MCF 10A (cell line): ENCODE data around the gene TM9SF4. TPM values are rescaled to one million over a fixed set of nuclear protein-coding genes. Genes with fewer than 3 reads are reported as not detected.

Experiments used
- BruUV-seq: library from RNA; stranded (reverse); fragments of 400-500 nt; replicated peaks from 2 replicates; lab custom pipeline; 2021; lab: Mats Ljungman, UMichigan
- CTCF ChIA-PET: fragments of 300-600 bp; sonication (Branson Sonifier 250); formaldehyde crosslinking; extraction: SDS; loops from one replicate; lab custom pipeline; 2021; ENCODE audit warnings: antibody characterized with exemption, inconsistent platforms; lab: Yijun Ruan, JAX
- POLR2A ChIA-PET: fragments of 300-600, 350-650 bp; sonication (Branson Sonifier 250); formaldehyde crosslinking; extraction: SDS; loops from one replicate; lab custom pipeline; 2020; ENCODE audit warnings: antibody characterized with exemption, inconsistent platforms; lab: Yijun Ruan, JAX
- DNase-seq: peaks from one replicate; pipeline ENCODE4 v3.0.0-alpha.2; 2018; ENCODE audit not compliant: unreplicated experiment
- H3K27ac Mint-ChIP-seq: one replicate; pipeline ENCODE4 v1.8.0; 2022; ENCODE audit warnings: mild to moderate bottlenecking, low read depth, mixed read lengths; ENCODE audit not compliant: unreplicated experiment
- H3K27me3 Mint-ChIP-seq: one replicate; pipeline ENCODE4 v1.8.0; 2022; ENCODE audit warnings: mixed read lengths; ENCODE audit not compliant: insufficient read depth, unreplicated experiment
- H3K36me3 Mint-ChIP-seq: one replicate; pipeline ENCODE4 v1.8.0; 2022; ENCODE audit warnings: mild to moderate bottlenecking, moderate library complexity, mixed read lengths; ENCODE audit not compliant: insufficient read depth, unreplicated experiment
- H3K4me1 Mint-ChIP-seq: one replicate; pipeline ENCODE4 v1.8.0; 2022; ENCODE audit warnings: mixed read lengths; ENCODE audit not compliant: insufficient read depth, unreplicated experiment
- H3K4me3 Mint-ChIP-seq: one replicate; pipeline ENCODE4 v1.8.0; 2022; ENCODE audit warnings: mild to moderate bottlenecking, moderate library complexity, mixed read lengths; ENCODE audit not compliant: unreplicated experiment
- H3K9me3 Mint-ChIP-seq: one replicate; pipeline ENCODE4 v1.8.0; 2022; ENCODE audit warnings: mixed read lengths; ENCODE audit not compliant: unreplicated experiment
- CTCF ChIP-seq: fragments of 200-600 bp; IDR thresholded peaks from one replicate; pipeline ENCODE4 v1.8.0; 2022; ENCODE audit warnings: antibody characterized with exemption, mild to moderate bottlenecking; ENCODE audit not compliant: unreplicated experiment
- intact Hi-C: fragments of 100-400 bp; cut with micrococcal nuclease; formaldehyde crosslinking; loops from 2 replicates; pipeline ENCODE4 v1.14.1; 2022
- total RNA-seq: library from RNA; stranded (reverse); gene quantifications from 2 replicates; pipeline ENCODE4 v1.2.3, GENCODE V29; 2022

The TM9SF4 gene
- total RNA-seq, 1 experiment from 2014 or later: 52.3 TPM

GRCh38 chr20:32155017-32155981 lies 45.8 kb downstream of the TM9SF4 start:
- POLR2A ChIA-PET: interaction anchor here (0.6 to 1.3 kb wide), 5 partner anchors 10 to 1657 kb away, joined by 3 to 5 read pairs (median 4); no protein-coding TSS in a partner anchor
- CTCF ChIA-PET: interaction anchor here (0.6 kb wide), 1 partner anchor 43 kb away, joined by 3 read pairs; no protein-coding TSS in a partner anchor
- H3K4me1 Mint-ChIP-seq: peaks cover 17% of the 10 kb centered on the region
- BruUV-seq: no TSS peak
- H3K36me3 Mint-ChIP-seq: peaks cover 88% of the 10 kb centered on the region
- intact Hi-C loops: loop anchor here (2.0 kb wide), 1 partner anchor 52 kb away; the partner anchor contains the start of genes PLAGL2 and POFUT1
- H3K27ac Mint-ChIP-seq: peak overlapping the region; percentile 62
- no peaks in the 10 kb centered on the region for H3K27me3 Mint-ChIP-seq
- TF ChIP-seq CTCF: no peak
- H3K9me3 Mint-ChIP-seq: no peaks in the 10 kb centered on the region
- peak overlapping the region; percentile 21 for H3K4me3 Mint-ChIP-seq
- DNase-seq: peak; percentile 95

- Mint-ChIP-seq H3K36me3 (peaks cover 88% of the 10 kb centered on the region), H3K27ac (no peak overlapping the region), H3K9me3 (no peaks in the 10 kb centered on the region), H3K4me1 (peaks cover 17% of the 10 kb centered on the region), H3K4me3 (no peak overlapping the region), H3K27me3 (no peaks in the 10 kb centered on the region)
- DNase-seq: no peak
- ChIA-PET POLR2A (interaction anchor here (1.5 kb wide), 1 partner anchor 16 kb away, joined by 3 read pairs; no protein-coding TSS in a partner anchor), CTCF (interaction anchor here (0.6 kb wide), 1 partner anchor 199 kb away, joined by 3 read pairs; no protein-coding TSS in a partner anchor)
- BruUV-seq: no TSS peak
- TF ChIP-seq CTCF: no peak
- intact Hi-C loops: no loop called here
Observed at GRCh38 chr20:32157611-32158010, 48.1 kb downstream of the TM9SF4 start.

GRCh38 chr20:32158351-32158750 lies 48.8 kb downstream of the TM9SF4 start:
- Mint-ChIP-seq H3K9me3 (no peaks in the 10 kb centered on the region), H3K36me3 (peaks cover 88% of the 10 kb centered on the region), H3K27ac (no peak overlapping the region), H3K4me1 (peaks cover 17% of the 10 kb centered on the region), H3K4me3 (no peak overlapping the region), H3K27me3 (no peaks in the 10 kb centered on the region)
- POLR2A ChIA-PET: interaction anchor here (1.5 kb wide), 1 partner anchor 16 kb away, joined by 3 read pairs; no protein-coding TSS in a partner anchor
- no peak for TF ChIP-seq CTCF
- no peak for DNase-seq
- intact Hi-C loops: no loop called here
- no TSS peak for BruUV-seq
- CTCF ChIA-PET: interaction anchor here (0.5 kb wide), 1 partner anchor 54 kb away, joined by 4 read pairs; no protein-coding TSS in a partner anchor
